ENCODE data around the gene VPS33B. TPM values are rescaled to one million over a fixed set of nuclear protein-coding genes. Genes with fewer than 3 reads are reported as not detected.

VPS33B gene
- total and polyA plus RNA-seq, 10 donors = 12.1 to 27.6 (median 17.9) TPM

GRCh38 chr15:90988296-90988695 is 34.1 kb downstream of the VPS33B start:
- intact Hi-C loops (cut with DNase I; ENCODE audit: low total_unique reads) = no loop called here
- no peak for DNase-seq
- WGBS, 5 donors = 17 to 50% (median 26%) methylated on average over 6 of the region's 6 CpGs
- peak overlapping the region in 2 of 8 donors; percentile 10 to 13 for H3K27ac ChIP-seq
- TF ChIP-seq POLR2AphosphoS5 (IDR thresholded peaks at IDR 0.05) = peak in 1 of 3 donors; percentile 54
- TF ChIP-seq, protein P1, sequence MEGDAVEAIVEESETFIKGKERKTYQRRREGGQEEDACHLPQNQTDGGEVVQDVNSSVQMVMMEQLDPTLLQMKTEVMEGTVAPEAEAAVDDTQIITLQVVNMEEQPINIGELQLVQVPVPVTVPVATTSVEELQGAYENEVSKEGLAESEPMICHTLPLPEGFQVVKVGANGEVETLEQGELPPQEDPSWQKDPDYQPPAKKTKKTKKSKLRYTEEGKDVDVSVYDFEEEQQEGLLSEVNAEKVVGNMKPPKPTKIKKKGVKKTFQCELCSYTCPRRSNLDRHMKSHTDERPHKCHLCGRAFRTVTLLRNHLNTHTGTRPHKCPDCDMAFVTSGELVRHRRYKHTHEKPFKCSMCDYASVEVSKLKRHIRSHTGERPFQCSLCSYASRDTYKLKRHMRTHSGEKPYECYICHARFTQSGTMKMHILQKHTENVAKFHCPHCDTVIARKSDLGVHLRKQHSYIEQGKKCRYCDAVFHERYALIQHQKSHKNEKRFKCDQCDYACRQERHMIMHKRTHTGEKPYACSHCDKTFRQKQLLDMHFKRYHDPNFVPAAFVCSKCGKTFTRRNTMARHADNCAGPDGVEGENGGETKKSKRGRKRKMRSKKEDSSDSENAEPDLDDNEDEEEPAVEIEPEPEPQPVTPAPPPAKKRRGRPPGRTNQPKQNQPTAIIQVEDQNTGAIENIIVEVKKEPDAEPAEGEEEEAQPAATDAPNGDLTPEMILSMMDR (IDR thresholded peaks at IDR 0.05 in 8 of 11, conservative IDR thresholded peaks at IDR 0.05 in 3 of 11) = no peak
- H3K27me3 ChIP-seq (replicated peaks in 1 of 7) = no peaks in the 10 kb centered on the region
- no peaks in the 10 kb centered on the region for H3K9me3 ChIP-seq
- peaks cover 0 to 13% (median 0%) of the 10 kb centered on the region in 6 donors for H3K36me3 ChIP-seq
- H3K4me1 ChIP-seq = peaks cover 0 to 41% (median 17%) of the 10 kb centered on the region in 6 donors
- H3K4me3 ChIP-seq = no peak overlapping the region

- intact Hi-C loops (cut with DNase I; ENCODE audit: low total_unique reads) = no loop called here
- TF ChIP-seq POLR2AphosphoS5 (IDR thresholded peaks at IDR 0.05) (no peak), POLR2A (IDR thresholded peaks at IDR 0.05) (no peak)
- TF ChIP-seq, protein P1 (IDR thresholded peaks at IDR 0.05 in 8 of 11, conservative IDR thresholded peaks at IDR 0.05 in 3 of 11) = no peak
- peak overlapping the region in 1 of 8 donors; percentile 13 for H3K27ac ChIP-seq
- H3K27me3 ChIP-seq (replicated peaks in 1 of 7) = no peaks in the 10 kb centered on the region
- no peaks in the 10 kb centered on the region for H3K9me3 ChIP-seq
- DNase-seq = no peak
- no peak overlapping the region for H3K4me3 ChIP-seq
- peaks cover 0 to 36% (median 15%) of the 10 kb centered on the region in 6 donors for H3K4me1 ChIP-seq
- WGBS, 5 donors = 83 to 90% (median 87%) methylated on average over 7 of the region's 7 CpGs
- peaks cover 0 to 18% (median 0%) of the 10 kb centered on the region in 6 donors for H3K36me3 ChIP-seq
Measured at GRCh38 chr15:90987561-90988141, 34.7 kb downstream of the VPS33B start.

- 72 to 88% (median 85%) methylated on average over 11 of the region's 11 CpGs for WGBS, 5 donors
- no peaks in the 10 kb centered on the region for H3K9me3 ChIP-seq
- intact Hi-C loops (cut with DNase I; ENCODE audit: low total_unique reads) = no loop called here
- H3K27ac ChIP-seq = peak overlapping the region in 1 of 8 donors; percentile 6
- no peaks in the 10 kb centered on the region for H3K27me3 ChIP-seq (replicated peaks in 1 of 7)
- no peak for DNase-seq
- H3K36me3 ChIP-seq = peaks cover 0 to 24% (median 0%) of the 10 kb centered on the region in 6 donors
- H3K4me1 ChIP-seq = peaks cover 0 to 42% (median 15%) of the 10 kb centered on the region in 6 donors
- no peak overlapping the region for H3K4me3 ChIP-seq
- TF ChIP-seq POLR2A (IDR thresholded peaks at IDR 0.05) (no peak), POLR2AphosphoS5 (IDR thresholded peaks at IDR 0.05) (no peak)
- TF ChIP-seq, protein P1 (IDR thresholded peaks at IDR 0.05 in 8 of 11, conservative IDR thresholded peaks at IDR 0.05 in 3 of 11) = no peak
Measured at GRCh38 chr15:90986790-90987507, 35.4 kb downstream of the VPS33B start.

- Histone ChIP-seq H3K27me3 (replicated peaks in 1 of 7) (no peaks in the 10 kb centered on the region), H3K9me3 (no peaks in the 10 kb centered on the region), H3K4me3 (no peak overlapping the region), H3K4me1 (peaks cover 0 to 24% (median 1%) of the 10 kb centered on the region in 6 donors), H3K36me3 (peaks cover 0 to 70% (median 0%) of the 10 kb centered on the region in 6 donors), H3K27ac (peak overlapping the region in 2 of 8 donors; percentile 13 to 51)
- 82 to 90% (median 84%) methylated on average over 5 of the region's 5 CpGs for WGBS, 5 donors
- TF ChIP-seq, protein P1 (IDR thresholded peaks at IDR 0.05 in 8 of 11, conservative IDR thresholded peaks at IDR 0.05 in 3 of 11) = no peak
- TF ChIP-seq POLR2A (IDR thresholded peaks at IDR 0.05) (no peak), POLR2AphosphoS5 (IDR thresholded peaks at IDR 0.05) (no peak)
- DNase-seq = no peak
- intact Hi-C loops (cut with DNase I; ENCODE audit: low total_unique reads) = no loop called here
Measured at GRCh38 chr15:90982135-90982534, 40.3 kb downstream of the VPS33B start.

Data from spleen (tissue), 11 donors.